ENCODE results near the gene OR10T2. TPM values are rescaled to one million over a fixed set of nuclear protein-coding genes. Genes with fewer than 3 reads are reported as not detected.

OR10T2 gene
- not detected in 5 replicates for total RNA-seq (2022; extraction: Qiagen RNA extraction)

GRCh38 chr1:158398818-158399514, at the start of gene OR10T2:
Gene OR10T2 (minus strand): TSS chr1:158399466. CDS start chr1:158399466, 0 bp downstream.

GRCh38 chr1:158426137-158426536, 26.9 kb upstream of the OR10T2 start, which contains the start of gene OR10K2:
Gene OR10K2 (minus strand): TSS chr1:158426237. CDS start chr1:158420866, 5,371 bp downstream.

GRCh38 chr1:158353303-158354075, 45.8 kb downstream of the OR10T2 start, which contains the start of gene CD1E:
Gene CD1E (plus strand): TSS chr1:158353894. CDS start chr1:158353989, 95 bp downstream.

Other genes with a start within 250 kb of the OR10T2 start
- gene CD1D, start 218.6 kb downstream of the OR10T2 start, total RNA-seq (2022; extraction: Qiagen RNA extraction), result 0.06 to 0.10 TPM in 2 of 5 replicates, not detected in the others
- not detected in 5 replicates for gene CD1A, start 145.0 kb downstream of the OR10T2 start, total RNA-seq (2022; extraction: Qiagen RNA extraction)
- gene CD1C, start 109.5 kb downstream of the OR10T2 start, total RNA-seq (2022; extraction: Qiagen RNA extraction), result not detected in 5 replicates
- gene CD1B, start 67.9 kb downstream of the OR10T2 start, total RNA-seq (2022; extraction: Qiagen RNA extraction), result not detected in 5 replicates
- not detected in 5 replicates for gene CD1E, start 45.6 kb downstream of the OR10T2 start, total RNA-seq (2022; extraction: Qiagen RNA extraction)
- gene OR10K2, start 26.8 kb upstream of the OR10T2 start, total RNA-seq (2022; extraction: Qiagen RNA extraction), result not detected in 5 replicates
- not detected in 5 replicates for gene OR10K1, start 62.4 kb upstream of the OR10T2 start, total RNA-seq (2022; extraction: Qiagen RNA extraction)
- not detected in 5 replicates for gene OR10R2, start 72.8 kb upstream of the OR10T2 start, total RNA-seq (2022; extraction: Qiagen RNA extraction)
- not detected in 5 replicates for gene OR6Y1, start 154.9 kb upstream of the OR10T2 start, total RNA-seq (2022; extraction: Qiagen RNA extraction)
- not detected in 5 replicates for gene OR6P1, start 171.1 kb upstream of the OR10T2 start, total RNA-seq (2022; extraction: Qiagen RNA extraction)
- not detected in 5 replicates for gene OR10X1, start 180.4 kb upstream of the OR10T2 start, total RNA-seq (2022; extraction: Qiagen RNA extraction)
- not detected in 5 replicates for gene OR10Z1, start 205.8 kb upstream of the OR10T2 start, total RNA-seq (2022; extraction: Qiagen RNA extraction)